Dedifferentiated amniotic fluid mesenchymal stem cell (primary cell): ENCODE measurements around the gene MUC4.
"Not testable (repeated sequence)": the region's sequence is repeated elsewhere in the genome, so short reads cannot be mapped to it uniquely, and the experiment has no call there.

Source experiments
- DNase-seq: peaks from one replicate; pipeline ENCODE4 v3.0.0-alpha.2; 2016; ENCODE audit errors: extremely low spot score

MUC4 gene

DNA sequence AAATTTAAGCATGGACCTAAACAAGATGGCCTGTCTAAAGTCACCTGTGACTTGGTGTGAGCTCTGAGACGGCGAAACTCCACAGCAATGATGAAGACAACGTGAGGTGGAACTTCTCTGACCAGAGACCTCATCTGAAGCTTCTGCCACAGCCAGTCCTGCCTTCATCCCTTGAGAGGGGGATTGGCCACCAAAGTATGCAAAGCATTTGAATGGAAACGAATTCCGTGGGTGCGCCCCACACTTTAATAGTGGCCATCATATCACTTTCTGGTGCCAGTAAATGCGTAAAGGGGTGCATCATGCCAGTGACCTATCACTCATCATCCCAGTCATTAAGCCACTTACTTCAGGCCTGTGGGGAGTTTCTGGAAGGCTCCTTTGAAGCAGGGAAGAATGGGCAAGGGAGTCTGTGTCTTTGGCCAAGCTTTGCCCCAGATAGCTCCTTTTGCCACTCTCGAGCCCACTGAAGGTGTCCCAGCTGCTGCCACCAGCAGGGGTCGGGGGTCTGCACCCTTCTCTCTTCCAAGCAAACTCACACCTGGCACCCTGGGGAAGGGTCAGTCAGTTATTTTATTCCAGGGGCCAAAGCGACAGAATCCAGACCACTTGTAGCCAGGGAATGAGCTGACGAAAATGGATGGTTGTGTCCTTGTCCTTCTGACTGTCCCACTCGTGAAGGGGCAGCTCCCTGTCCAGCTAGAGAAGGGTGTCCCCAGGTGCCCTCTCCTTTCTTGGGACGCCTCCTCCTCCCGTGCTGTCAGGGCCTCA lies 73.3 kb downstream of the MUC4 start:
- no peak for DNase-seq

DNA sequence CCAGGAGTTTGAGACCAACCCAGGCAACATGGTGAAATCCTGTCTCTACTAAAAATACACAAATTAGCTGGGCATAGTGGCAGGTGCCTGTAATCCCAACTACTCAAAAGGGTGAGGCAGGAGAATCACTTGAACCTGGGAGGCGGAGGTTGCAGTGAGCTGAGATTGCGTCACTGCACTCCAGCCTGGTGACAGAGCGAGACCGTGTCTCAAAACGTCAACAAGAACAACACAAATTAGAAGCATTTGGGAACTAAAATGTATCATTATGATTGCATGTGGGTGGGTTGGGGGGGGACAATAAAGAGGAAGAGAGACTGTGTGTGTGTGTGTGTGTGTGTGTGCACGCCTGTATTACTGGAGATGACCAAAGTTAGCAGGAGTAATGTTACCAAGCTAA lies 73.9 kb downstream of the MUC4 start:
- DNase-seq = not testable (repeated sequence)

DNA sequence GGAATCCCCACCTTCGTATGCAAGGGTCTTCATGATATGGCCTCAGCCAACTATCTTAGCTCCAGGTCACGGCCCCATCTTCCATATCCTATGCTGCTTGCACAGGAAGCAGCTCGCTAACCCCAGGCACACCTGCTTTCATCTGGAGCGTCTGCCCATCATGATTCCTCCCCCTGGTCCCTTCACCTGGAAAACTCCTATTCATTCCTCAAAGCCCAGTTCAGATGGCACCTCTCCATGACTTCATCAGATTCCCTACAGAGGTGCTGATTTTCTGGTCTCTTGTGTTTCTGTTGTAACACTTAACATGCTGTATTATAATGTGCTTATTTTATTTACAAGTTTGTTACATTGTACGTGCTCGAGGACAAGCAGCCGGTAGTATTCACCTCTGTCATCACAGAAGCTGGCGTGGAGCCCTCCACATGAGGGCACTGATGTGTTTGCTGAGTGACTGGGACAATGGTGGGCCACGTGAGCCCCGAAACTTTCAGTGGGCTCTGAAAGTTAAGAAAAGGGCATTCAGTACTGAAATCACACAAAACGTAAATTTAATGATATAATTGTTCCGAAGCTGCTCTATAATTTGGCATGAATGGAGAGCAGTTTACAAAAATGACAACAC lies 74.8 kb downstream of the MUC4 start:
- DNase-seq = no peak

DNA sequence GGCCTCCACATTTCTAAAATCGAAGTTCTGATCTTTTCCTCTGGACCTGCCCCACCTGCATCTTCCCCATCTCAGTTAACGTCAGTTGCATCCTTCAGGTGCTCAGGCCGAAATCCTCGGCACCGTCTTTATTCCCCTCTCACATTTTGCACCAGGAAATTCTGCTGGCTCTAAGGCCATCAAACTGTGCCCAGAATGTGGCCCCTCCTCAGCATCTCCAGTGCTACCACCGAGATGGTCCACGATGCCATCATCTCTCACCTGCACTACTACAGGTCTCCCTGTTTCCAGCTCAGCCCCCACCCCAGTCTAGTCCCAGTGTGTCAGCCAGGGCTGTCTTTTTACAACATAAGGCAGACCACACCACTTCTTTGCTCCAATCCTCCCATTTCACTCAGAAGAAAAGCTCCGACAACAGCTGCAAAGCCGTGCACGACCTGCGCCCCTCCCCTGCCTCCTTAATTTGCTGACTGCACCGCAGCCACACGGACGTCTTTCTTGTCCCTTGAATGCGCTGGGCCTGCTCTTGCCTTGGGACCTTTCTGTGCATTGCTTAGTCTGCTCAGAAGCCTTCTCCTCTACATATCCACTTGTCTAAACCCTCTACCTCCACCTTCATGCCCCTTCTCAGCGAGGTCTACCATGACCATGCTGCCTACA lies 76.6 kb downstream of the MUC4 start:
- no peak for DNase-seq

DNA sequence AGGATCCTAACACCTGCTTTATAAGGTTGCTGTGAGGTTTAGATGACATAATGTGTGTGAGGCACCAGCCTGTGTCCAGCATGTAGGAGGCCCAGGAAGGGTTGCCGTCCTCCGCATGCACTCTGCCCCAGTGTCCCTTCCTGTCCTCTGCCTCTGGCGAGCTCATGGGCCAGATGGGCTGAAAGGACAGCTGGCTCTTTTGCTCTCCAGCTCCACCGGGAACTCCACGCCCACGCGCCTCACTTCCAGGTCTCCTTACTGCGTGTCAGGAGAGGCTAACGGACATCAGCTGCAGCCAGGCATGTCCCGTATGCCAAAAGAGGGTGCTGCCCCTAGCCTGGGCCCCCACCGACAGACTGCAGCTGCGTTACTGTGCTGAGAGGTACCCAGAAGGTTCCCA lies 78.8 kb downstream of the MUC4 start:
- DNase-seq = no peak

DNA sequence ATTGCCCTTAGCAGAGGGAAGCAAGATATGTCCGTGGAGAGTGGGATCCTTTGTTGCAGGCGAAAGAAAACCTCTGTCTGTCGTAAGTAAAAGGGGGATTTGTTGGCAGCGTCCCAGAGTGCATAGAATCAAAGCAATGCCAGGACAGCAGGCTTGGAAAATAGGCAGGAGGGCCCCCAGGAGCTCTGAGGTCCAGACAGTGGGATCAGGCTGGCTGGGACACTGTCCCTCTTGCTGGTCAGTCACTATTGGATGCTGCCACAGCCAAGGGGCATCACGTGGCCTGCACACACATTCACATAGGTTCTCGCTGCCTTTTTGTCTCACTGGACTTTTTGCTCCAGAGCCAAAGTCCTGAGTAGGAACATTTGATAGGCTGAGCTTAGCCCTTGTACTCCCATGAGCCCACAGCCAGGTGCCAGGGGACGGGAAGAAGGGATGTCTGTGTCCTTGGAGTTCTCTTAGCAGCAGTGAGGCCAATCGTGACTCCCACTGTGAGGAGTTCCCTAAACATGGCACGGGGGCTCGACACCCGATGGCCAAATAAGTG lies 80.3 kb downstream of the MUC4 start:
- no peak for DNase-seq

DNA sequence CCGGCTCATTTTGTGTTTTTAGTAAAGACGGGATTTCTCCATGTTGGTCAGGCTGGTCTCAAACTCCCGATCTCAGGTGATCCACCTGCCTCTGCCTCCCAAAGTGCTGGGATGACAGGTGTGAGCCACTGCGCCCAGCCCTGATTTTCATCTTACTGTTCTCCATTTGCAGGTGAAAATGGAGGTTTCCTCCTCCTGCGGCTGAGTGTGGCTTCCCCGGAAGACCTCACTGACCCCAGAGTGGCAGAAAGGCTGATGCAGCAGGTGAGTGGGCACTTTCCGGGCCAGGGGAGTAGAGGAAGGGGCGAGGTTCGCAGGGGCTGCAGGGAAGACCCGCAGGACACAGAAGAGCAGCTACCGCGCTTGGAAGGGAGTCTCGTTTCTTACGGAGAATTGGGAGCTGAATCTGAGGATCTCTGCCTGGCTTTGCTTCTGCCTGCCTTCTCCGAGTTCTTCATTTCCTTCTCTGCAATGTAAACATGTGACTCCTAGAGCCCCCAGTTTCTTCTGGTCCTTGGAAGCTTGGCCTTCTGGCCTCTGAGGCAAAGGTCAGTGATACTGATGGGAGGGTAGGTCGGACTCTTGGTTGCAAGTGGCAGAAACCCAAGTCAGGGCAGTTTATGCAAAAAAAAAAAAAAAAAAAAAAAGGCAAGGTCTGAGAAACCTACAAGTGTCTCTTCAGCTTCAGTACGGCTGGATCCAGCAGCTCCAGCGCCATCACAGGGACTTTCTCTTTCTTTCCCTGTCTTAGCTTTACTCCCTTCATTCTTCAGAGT lies 82.1 kb downstream of the MUC4 start:
- DNase-seq = no peak

DNA sequence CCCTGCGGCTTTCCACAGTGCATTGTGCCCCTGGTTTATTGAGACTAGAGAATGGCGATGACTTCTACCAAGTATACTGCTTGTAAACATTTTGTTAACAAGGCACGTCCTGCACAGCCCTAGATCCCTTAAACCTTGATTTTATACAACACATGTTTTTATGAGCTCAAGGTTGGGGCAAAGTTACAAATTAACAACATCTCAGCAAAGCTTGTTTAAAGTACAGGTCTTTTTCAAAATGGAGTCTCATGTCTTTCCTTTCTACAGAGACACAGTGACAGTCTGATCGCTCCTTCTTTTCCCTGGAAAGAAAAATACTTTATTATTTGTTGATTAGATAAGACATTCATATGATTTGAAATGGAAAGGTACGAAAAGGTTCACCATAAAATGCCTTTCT lies 82.9 kb downstream of the MUC4 start:
- DNase-seq = not testable (repeated sequence)

DNA sequence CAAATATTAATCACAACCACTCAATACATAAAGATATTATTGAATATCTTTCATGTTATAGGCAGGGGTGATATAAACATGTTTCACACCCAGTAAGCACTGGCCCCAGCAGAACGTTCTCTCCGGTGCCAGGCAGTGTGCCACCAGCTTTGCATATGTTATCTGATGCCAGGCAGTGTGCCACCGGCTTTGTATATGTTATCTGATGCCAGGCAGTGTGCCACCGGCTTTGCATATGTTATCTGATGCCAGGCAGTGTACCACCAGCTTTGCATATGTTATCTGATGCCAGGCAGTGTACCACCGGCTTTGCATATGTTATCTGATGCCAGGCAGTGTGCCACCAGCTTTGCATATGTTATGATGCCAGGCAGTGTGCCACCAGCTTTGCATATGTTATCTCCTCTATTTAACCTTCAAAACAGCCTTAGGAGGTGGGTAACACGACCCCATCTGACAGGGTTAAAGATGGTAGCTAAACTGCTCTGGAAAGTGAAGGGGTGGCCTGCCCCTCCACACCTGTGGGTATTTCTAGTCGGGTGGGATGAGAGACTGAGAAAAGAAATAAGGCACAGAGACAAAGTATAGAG lies 84.0 kb downstream of the MUC4 start:
- DNase-seq = no peak

DNA sequence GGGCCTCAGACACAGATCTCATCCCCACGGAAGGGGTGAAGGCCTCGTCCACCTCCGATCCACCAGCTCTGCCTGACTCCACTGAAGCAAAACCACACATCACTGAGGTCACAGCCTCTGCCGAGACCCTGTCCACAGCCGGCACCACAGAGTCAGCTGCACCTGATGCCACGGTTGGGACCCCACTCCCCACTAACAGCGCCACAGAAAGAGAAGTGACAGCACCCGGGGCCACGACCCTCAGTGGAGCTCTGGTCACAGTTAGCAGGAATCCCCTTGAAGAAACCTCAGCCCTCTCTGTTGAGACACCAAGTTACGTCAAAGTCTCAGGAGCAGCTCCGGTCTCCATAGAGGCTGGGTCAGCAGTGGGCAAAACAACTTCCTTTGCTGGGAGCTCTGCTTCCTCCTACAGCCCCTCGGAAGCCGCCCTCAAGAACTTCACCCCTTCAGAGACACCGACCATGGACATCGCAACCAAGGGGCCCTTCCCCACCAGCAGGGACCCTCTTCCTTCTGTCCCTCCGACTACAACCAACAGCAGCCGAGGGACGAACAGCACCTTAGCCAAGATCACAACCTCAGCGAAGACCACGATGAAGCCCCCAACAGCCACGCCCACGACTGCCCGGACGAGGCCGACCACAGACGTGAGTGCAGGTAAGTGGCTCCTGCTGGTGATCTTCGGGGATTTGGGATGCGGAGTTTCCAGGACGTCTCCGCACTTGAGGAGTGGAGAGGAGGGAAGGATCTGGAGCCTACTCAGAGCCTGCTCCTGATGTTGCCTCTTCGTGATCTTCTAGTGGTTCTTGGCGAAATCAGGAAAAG lies 85.6 kb downstream of the MUC4 start:
- DNase-seq = not testable (repeated sequence)

DNA sequence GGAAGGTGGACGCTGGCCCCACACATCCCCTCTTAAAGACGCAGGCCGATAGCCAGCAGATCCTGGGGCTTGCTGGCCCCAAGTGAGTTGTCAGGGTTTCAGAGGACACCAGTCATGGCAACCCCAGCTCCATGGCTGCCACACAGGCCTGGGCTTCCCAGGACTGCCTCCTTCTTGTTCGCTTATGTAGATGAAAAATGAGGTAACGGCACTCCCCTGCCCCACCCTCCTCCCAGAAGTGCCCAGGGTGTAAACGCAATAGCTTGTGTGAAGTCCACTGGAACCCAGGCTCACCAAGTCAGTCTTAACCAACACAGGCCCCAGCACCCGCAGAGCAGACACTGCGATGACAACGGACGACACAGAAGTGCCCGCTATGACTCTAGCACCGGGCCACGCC lies 87.4 kb downstream of the MUC4 start:
- not testable (repeated sequence) for DNase-seq

DNA sequence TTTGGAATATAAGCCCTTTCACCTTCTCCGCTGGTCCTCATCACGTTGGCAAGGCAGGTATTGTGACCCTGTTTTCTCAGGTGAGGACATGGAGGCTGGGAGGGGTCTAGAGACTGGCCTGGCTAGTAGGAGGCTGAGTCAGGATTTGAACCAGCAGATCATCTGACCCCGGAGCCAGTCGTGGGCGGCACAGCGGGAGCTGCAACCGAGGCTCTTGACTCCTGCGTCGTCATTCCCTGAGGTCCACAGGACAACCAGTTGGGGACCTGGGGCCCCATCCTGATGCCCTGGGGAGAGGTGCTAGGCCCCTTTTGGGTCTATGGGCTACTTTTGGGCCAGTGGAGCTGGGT lies 88.8 kb downstream of the MUC4 start:
- not testable (repeated sequence) for DNase-seq

DNA sequence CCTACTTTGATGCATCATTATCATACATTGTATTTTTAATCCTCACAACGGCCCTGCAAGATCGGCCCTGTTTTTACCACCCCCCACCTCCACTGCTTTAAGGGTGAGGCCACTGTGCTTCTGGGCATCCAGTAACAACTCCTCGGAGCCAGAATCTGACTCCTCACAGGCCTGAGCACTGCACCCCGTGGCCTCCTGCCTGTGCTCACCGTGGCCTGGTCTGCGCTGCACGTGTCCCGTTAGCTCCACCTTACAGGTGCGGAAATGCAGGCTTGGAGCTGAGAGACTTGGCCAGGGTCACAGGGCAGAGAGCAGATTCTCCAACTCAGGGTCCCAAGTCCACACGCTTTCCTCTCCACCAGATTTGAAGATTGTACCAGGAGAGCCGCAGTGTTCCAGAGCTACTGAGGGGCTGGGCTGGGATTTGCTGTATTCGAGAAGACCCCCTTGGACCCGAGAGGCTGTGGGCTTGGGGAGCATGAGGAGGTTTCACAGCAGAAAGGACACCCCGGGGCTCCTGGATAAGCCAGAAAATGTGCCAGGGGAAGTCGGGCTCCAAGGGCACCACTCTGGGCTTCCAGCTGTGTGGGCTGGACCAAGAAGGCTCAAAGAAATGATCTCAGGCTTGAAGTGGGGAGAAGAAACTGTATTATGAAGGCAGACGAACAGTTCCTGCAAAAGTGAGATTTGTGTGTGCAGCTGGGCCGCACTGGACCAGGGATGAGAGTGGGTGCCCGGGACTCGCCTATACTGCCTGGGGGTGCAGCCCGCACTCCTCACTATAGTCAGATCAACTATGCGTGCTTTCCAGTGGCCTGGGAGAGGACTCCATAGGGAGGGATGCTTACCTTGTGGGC lies 89.4 kb downstream of the MUC4 start:
- DNase-seq = not testable (repeated sequence)

DNA sequence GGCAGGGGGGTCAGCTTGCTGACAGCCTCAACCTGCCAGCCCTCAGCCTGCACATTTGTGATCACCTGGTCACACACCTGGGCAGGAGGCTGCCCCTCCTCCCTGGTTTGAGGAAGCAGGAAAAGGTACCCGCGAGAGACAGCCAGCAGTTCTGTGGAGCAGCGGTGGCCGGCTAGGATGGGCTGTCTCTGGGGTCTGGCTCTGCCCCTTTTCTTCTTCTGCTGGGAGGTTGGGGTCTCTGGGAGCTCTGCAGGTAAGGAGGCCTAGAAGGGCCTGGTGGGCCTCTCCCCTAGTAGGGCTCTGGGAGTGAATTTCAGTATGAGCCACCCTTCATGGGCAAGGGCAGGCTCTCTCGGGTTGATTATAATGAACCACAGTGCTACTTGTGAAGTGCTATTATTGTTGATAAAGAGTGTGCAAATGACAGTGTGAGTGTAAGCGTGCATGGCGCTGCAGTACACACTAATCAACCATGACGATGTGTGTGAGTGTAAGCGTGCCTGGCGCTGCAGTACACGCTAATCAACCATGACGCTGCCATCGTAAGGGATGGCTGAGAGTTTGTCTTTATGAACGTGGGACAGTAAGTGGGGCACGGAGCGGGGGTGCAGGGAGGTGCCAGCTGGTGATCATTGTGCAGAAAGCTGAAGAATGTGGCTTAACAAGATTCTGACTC lies 90.8 kb downstream of the MUC4 start, which contains the start of gene MUC20:
Gene MUC20 (plus strand): TSS at position 148 of the 676 bp plus-strand sequence. CDS start 30 bp downstream, at position 178.
- DNase-seq = not testable (repeated sequence)

DNA sequence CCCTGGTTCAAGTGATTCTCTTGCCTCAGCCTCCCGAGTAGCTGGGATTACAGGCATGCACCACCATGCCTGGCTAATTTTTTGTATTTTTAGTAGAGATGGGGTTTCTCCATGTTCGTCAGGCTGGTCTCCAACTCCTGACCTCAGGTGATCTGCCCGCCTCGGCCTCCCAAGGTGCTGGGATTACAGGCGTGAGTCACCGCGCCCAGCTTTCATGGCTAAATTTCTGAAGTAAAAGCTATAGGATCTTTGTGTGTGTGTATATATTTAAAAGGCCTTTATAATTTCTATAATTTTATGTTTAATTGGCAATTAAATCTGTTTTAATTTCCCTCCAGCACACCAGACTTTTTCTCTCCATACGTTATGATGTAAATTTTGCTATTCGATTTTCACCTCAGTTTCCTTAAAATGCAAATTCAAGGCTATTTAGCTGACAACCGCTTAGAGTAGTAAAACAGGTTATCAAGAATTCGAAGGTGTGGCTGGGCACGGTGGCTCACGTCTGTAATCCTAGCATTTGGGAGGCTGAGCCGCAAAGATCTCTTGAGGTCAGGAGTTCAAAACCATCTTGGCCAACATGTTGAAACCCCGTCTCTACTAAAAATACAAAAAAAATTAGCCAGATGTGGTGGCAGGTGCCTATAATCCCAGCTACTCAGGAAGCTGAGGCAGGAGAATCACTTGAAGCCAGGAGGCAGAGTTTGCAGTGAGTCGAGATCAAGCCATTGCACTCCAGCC lies 92.0 kb downstream of the MUC4 start:
- not testable (repeated sequence) for DNase-seq

DNA sequence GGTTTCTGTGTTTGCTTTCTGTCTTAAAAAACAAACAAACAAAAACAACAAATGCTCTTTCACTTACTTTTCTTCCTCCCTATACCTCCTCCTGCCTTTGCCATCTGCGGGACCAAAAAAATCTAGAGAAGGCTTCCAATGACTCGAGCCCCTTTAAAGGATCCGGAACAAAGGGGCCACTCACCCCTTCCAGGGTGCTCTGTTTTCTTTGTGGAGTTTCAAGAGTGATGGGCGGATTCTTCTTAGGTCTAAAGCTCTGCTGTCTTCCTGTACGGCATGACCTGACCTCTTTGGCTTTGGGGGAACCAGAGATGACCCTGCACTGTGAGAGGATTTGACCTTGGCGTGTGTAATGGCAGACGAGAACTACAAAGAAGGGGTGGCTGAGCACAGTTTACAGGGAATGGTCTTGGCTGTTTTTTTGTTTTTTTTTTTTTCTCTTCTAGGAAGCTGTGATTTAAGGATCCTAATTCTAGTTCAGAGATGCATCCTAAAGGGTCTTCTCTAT lies 93.2 kb downstream of the MUC4 start:
- DNase-seq = no peak

DNA sequence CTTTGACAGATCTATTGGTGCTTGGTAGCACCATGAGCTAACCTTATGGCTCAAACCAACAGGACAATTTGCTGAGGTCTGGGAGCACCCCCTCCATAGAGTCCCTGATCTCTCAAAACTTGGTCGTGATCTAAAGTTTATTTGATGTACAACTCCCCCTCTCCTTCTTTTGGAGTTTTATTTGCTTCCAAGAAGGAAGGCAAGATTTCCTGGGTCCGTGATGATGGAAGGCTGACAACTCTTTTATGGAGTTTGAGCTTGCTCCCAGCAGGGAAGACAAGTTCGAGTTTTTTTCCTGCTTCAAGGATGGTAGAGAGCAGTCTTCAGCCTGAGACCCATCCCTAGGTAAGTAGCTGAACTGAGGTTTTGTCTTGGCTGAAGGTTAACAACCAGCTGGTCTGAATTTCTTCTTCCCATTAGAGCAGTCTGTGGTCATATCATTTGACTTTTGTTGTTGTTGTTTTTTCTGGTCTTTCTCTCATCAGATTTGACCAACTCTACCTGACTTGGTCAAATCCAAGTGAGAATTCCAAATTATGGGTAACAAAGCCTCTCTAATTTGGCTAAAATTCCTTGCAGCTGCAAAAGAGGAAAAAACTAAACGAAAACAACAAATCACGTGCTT lies 93.8 kb downstream of the MUC4 start:
- DNase-seq = no peak

DNA sequence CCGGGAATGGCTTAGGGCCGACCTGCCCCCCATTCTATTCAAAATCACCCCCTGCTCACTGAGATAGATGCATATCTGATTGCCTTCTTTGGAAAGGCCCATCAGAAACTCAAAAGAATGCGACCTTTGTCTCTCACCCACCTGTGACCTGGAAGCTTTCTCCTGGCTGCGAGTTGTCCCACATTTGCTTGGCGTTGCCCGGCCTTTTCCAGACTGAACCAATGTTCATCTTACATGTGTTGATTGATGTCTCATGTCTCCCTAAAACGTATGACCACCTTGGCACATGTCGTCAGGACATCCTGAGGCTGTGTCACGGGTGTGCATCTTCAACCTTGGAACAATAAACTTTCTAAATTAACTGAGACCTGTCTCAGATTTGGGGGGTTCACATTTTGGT lies 94.3 kb downstream of the MUC4 start:
- DNase-seq = no peak
